GM12878 (cell line): ENCODE data around the gene EIF2D. TPM values are rescaled to one million over a fixed set of nuclear protein-coding genes. Genes with fewer than 3 reads are reported as not detected.
A peak's percentile ranks its signal among the peaks of the same experiment; 100 is the strongest.

Experiments used
- ATF7 ChIP-seq: fragments of 450-650 bp; IDR thresholded peaks from 2 replicates; pipeline ENCODE4 v1.6.1; 2016; ENCODE audit warnings: low read depth, mild to moderate bottlenecking
- BRCA1 ChIP-seq: IDR thresholded peaks from 2 replicates; pipeline ENCODE4 v1.6.1; 2011; ENCODE audit warnings: low read depth, low read length, improper control_type of control experiment
- CBX3 ChIP-seq: fragments of 200-600 bp; sonication (generic); IDR thresholded peaks from 2 replicates; pipeline ENCODE4 v1.6.1; 2016; ENCODE audit warnings: low read depth, borderline replicate concordance
- CHD1 ChIP-seq: IDR thresholded peaks from 2 replicates; pipeline ENCODE4 v1.6.1; 2012; ENCODE audit warnings: low read depth, low read length, improper control_type of control experiment
- EZH2 ChIP-seq: IDR thresholded peaks from 2 replicates; pipeline ENCODE4 v1.6.1; 2012; ENCODE audit warnings: low read depth, mild to moderate bottlenecking, control low read depth, inconsistent platforms, low read length, borderline replicate concordance; ENCODE audit not compliant: control insufficient read depth
- JUND ChIP-seq: IDR thresholded peaks from 2 replicates; pipeline ENCODE4 v1.6.1; 2012; ENCODE audit warnings: low read depth, mild to moderate bottlenecking, low read length, improper control_type of control experiment, moderate library complexity
- MEF2B ChIP-seq: fragments of 450-650 bp; IDR thresholded peaks from 2 replicates; pipeline ENCODE4 v1.6.1; 2018; ENCODE audit warnings: mild to moderate bottlenecking, moderate library complexity; ENCODE audit not compliant: partially characterized antibody, poor library complexity, severe bottlenecking
- NFIC ChIP-seq: IDR thresholded peaks from 2 replicates; pipeline ENCODE4 v1.6.1; 2012; ENCODE audit warnings: low read depth, mild to moderate bottlenecking, inconsistent platforms, low read length, moderate library complexity
- NFYA ChIP-seq: IDR thresholded peaks from 2 replicates; pipeline ENCODE4 v1.6.1; 2011; ENCODE audit warnings: low read depth, mild to moderate bottlenecking, low read length, improper control_type of control experiment, borderline replicate concordance
- RCOR1 ChIP-seq: conservative IDR thresholded peaks from 2 replicates; pipeline ENCODE4 v1.6.1; 2012; ENCODE audit warnings: low read depth, low read length, improper control_type of control experiment
- SPI1 ChIP-seq: IDR thresholded peaks from 2 replicates; pipeline ENCODE4 v1.6.1; 2011; ENCODE audit warnings: low read depth, mild to moderate bottlenecking, low read length, moderate library complexity, borderline replicate concordance; ENCODE audit not compliant: insufficient read depth
- SREBF1 ChIP-seq: IDR thresholded peaks from 2 replicates; pipeline ENCODE4 v1.6.1; 2012; ENCODE audit warnings: mild to moderate bottlenecking, low read length
- SUPT20H ChIP-seq: IDR thresholded peaks from 2 replicates; pipeline ENCODE4 v1.6.1; 2011; ENCODE audit warnings: low read depth, mild to moderate bottlenecking, low read length, moderate library complexity, borderline replicate concordance; ENCODE audit not compliant: control insufficient read depth
- TCF7 ChIP-seq: IDR thresholded peaks from 2 replicates; pipeline ENCODE4 v1.6.1; 2014; ENCODE audit warnings: antibody characterized with exemption, borderline replicate concordance
- ZNF24 ChIP-seq: fragments of 450-650 bp; IDR thresholded peaks from 2 replicates; pipeline ENCODE4 v1.6.1; 2017; ENCODE audit warnings: antibody characterized with exemption, mild to moderate bottlenecking
- polyA plus RNA-seq, 11 experiments: library from polyadenylated mRNA; depleted of rRNA in 4 of 11; unstranded in 6 of 11; stranded (reverse) in 5 of 11; fragments of >200 nt; fragmentation: Nextera tagmentation in 4 of 11; fragmentation: Illumina TruSeq in 1 of 11; extraction: Ambion mirVana in 4 of 11; extraction: Trizol in 1 of 11; gene quantifications; 1 replicate in 1 of 11; 2 replicates in 10 of 11; pipeline versions ENCODE4 v1.2.1 to v1.2.3, GENCODE V29; 2011 to 2016; ENCODE audit warnings: inconsistent platforms in 2 of 11, missing spikeins in 2 of 11, low read depth in 1 of 11
- total RNA-seq, 4 experiments: library from RNA; depleted of rRNA in 3 of 4; stranded (reverse); fragments of >200 nt in 3 of 4; fragmentation: Illumina TruSeq in 1 of 4; extraction: Trizol in 1 of 4; gene quantifications; 2 replicates each; pipeline versions ENCODE4 v1.2.1 to v1.2.3, GENCODE V29; 2013 to 2021
- TF ChIP-seq, protein P1 (sequence below): fragments of 450-650 bp; IDR thresholded peaks from 2 replicates; pipeline ENCODE4 v1.6.1; 2017; ENCODE audit warnings: low read depth, mild to moderate bottlenecking, moderate library complexity
- TF ChIP-seq, protein P2 (sequence below): fragments of 450-650 bp; IDR thresholded peaks from 2 replicates; pipeline ENCODE4 v1.6.1; 2017; ENCODE audit warnings: mild to moderate bottlenecking, moderate library complexity
- TF ChIP-seq, protein P3 (sequence below): IDR thresholded peaks from 2 replicates; pipeline ENCODE4 v1.6.1; 2011; ENCODE audit warnings: borderline replicate concordance, low read depth, mild to moderate bottlenecking, moderate library complexity, mixed read lengths, low read length; ENCODE audit not compliant: insufficient read depth; ENCODE audit errors: extremely low read length
- TF ChIP-seq, protein P4 (sequence below): IDR thresholded peaks from 2 replicates; pipeline ENCODE4 v1.6.1; 2012; ENCODE audit warnings: low read depth, low read length, improper control_type of control experiment

EIF2D gene
- total and polyA plus RNA-seq, 10 of the 15 experiments (the other 5 are each of a cell fraction or from before 2014, with no cell fraction given) = 65.2 to 133 (median 79.0) TPM

DNA sequence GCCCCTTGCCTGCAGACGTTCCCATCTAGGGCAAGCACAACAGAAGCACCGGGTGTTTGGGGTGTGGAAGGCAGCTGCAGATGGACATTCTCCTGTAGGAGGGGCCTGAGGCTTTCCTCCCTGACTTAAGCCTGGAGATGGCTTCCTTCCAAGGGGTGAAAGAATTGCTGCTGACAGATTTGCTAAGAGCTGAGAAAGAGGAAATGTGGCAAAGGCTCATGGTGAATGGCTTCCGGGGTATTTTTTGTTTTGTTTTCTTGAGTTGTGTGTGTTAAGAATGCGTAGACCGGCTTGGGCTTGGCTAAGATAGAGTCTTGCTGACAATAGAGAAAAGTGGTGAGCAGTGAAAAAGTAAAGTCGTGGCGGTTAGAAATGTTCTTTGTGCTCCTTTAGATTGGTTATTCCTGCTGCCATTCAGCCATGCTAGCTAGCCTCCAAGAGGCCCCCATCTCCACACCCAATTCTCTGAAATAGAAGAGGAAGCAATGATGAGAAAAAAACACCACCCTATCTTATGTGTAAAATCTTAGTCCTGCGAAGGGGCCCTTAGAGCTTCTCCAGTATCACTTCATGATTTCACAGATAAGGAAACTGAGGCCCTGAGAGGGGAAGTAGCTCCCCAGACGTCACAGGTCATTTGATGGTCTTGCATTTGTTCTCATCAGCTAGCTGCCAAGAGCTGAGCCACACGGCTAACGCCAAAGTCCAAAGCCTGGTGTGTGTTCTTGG is 36.9 kb downstream of the EIF2D start (continued):
- TF ChIP-seq NFIC (no peak), JUND (no peak), SPI1 (peak; percentile 84), MEF2B (no peak), BRCA1 (no peak), ATF7 (no peak), NFYA (no peak), CBX3 (no peak), SREBF1 (no peak), CHD1 (no peak), ZNF24 (no peak), RCOR1 (no peak), EZH2 (no peak), TCF7 (no peak), SUPT20H (no peak)
- TF ChIP-seq, protein P1, sequence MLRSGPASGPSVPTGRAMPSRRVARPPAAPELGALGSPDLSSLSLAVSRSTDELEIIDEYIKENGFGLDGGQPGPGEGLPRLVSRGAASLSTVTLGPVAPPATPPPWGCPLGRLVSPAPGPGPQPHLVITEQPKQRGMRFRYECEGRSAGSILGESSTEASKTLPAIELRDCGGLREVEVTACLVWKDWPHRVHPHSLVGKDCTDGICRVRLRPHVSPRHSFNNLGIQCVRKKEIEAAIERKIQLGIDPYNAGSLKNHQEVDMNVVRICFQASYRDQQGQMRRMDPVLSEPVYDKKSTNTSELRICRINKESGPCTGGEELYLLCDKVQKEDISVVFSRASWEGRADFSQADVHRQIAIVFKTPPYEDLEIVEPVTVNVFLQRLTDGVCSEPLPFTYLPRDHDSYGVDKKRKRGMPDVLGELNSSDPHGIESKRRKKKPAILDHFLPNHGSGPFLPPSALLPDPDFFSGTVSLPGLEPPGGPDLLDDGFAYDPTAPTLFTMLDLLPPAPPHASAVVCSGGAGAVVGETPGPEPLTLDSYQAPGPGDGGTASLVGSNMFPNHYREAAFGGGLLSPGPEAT = 0 out of 2 replicates have a peak, but pooled peaks have one; percentile 21
- TF ChIP-seq, protein P2, sequence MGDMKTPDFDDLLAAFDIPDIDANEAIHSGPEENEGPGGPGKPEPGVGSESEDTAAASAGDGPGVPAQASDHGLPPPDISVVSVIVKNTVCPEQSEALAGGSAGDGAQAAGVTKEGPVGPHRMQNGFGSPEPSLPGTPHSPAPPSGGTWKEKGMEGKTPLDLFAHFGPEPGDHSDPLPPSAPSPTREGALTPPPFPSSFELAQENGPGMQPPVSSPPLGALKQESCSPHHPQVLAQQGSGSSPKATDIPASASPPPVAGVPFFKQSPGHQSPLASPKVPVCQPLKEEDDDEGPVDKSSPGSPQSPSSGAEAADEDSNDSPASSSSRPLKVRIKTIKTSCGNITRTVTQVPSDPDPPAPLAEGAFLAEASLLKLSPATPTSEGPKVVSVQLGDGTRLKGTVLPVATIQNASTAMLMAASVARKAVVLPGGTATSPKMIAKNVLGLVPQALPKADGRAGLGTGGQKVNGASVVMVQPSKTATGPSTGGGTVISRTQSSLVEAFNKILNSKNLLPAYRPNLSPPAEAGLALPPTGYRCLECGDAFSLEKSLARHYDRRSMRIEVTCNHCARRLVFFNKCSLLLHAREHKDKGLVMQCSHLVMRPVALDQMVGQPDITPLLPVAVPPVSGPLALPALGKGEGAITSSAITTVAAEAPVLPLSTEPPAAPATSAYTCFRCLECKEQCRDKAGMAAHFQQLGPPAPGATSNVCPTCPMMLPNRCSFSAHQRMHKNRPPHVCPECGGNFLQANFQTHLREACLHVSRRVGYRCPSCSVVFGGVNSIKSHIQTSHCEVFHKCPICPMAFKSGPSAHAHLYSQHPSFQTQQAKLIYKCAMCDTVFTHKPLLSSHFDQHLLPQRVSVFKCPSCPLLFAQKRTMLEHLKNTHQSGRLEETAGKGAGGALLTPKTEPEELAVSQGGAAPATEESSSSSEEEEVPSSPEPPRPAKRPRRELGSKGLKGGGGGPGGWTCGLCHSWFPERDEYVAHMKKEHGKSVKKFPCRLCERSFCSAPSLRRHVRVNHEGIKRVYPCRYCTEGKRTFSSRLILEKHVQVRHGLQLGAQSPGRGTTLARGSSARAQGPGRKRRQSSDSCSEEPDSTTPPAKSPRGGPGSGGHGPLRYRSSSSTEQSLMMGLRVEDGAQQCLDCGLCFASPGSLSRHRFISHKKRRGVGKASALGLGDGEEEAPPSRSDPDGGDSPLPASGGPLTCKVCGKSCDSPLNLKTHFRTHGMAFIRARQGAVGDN = peak; percentile 21; the same call in 1 of the 2 replicates
- TF ChIP-seq, protein P3, sequence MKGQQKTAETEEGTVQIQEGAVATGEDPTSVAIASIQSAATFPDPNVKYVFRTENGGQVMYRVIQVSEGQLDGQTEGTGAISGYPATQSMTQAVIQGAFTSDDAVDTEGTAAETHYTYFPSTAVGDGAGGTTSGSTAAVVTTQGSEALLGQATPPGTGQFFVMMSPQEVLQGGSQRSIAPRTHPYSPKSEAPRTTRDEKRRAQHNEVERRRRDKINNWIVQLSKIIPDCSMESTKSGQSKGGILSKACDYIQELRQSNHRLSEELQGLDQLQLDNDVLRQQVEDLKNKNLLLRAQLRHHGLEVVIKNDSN = no peak
- TF ChIP-seq, protein P4, sequence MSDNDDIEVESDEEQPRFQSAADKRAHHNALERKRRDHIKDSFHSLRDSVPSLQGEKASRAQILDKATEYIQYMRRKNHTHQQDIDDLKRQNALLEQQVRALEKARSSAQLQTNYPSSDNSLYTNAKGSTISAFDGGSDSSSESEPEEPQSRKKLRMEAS = no peak
